ENCODE data around the gene HS3ST6. TPM values are rescaled to one million over a fixed set of nuclear protein-coding genes. Genes with fewer than 3 reads are reported as not detected.
"Not testable (repeated sequence)": the region's sequence is repeated elsewhere in the genome, so short reads cannot be mapped to it uniquely, and the experiment has no call there.

The HS3ST6 gene
- polyA plus RNA-seq, 1 donor: not detected

DNA sequence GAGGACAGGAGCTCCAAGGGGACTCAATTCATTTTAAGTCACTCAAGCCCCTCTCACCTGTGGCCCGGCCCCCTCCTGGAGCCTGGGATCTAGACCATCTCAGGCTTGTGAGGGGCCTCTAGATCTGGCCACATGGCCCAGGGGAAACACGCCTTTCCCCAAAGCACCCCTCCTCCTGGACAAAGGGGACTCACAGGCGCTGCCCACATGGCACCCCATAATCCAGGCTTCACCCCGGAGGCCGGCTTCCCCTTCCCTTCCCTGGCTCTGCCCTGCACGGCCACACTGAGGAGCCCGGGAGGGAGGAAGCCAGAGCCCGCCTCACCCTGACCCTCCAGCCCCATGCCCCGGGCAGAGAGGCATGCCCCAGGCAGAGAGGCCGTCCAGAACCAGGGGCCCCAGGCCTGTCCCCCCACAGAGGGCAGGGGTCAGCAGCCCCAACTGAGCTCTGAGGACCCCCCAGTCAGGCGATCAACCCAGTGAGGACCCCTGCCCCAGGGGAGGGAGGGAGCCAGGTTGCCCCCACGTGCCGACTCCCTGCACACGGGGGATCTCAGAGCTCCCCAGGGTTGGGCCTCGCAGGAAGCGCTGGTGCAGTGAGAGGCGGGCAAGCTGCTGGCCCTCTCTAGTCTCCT, 10.9 kb downstream of the HS3ST6 start:
- DNase-seq (ENCODE audit: low read depth): no peak

GRCh38 chr16:1906846-1907165, 11.4 kb downstream of the HS3ST6 start:
- DNase-seq (ENCODE audit: low read depth): no peak

- DNase-seq (ENCODE audit: low read depth): no peak
Observed at GRCh38 chr16:1906055-1906845, 12.0 kb downstream of the HS3ST6 start.

DNA sequence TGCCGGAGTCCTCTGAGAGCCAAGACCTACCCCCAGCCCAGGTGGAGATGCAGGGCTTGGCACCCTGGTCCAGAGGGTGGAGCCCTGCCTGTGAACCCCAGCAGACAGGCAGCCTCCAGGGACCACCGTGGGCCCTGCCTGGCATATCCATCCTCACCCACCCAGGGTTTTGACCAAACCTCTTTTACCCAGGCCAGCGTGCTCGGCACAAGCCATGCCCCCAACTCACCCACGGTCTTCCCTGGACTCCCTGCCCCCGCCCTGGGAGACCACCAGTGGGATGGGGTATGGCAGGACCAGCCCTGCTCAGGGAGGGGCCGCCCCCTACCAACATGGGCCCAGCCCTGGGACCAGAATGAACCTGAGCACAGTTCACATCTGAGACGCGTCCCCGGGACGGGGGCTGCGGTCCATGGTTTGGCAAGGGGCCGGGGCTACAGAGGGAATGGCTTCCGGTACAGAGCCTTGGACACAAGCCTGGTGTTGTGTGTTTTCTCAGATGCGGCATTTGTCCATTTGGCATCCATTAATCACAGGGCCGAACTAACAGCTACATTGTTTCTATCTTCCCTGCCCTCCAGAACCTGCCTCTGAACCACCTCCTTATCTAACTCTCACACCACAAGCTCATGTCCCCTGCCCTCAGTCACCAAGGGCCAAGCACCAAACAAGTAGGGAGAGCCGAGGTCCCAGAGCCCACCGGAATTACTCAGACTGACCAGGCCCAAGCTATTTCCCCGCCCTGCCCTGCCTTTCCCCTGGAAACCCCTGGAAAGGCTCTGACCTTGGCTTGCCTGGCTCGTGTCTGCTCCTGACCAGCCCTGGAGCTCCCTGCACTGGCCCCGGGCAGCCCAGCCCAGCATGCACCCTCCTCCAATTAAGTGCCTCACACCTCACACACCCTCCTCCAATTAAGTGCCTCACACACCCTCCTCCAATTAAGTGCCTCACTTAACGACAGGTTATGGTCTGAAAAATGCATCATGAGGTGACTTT, 14.1 kb downstream of the HS3ST6 start:
- DNase-seq (ENCODE audit: low read depth): no peak

DNA sequence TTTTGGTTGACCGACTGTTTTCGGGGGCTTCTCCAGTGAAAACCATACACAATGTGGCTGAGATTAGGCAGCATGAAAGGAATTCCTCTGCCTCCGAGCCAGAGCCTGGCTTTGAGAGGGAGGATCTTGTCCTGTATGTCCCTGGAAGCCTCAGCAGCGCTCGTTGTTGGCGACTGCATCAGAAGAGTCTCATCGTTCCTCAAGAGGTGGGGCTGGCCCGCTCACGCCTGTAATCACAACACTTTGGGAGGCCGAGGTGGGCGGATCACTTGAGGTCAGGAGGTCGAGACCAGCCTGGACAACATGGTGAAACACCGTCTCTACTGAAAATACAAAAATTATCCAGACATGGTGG, 15.0 kb downstream of the HS3ST6 start:
- DNase-seq (ENCODE audit: low read depth): no peak

GRCh38 chr16:1902547-1903219, 15.5 kb downstream of the HS3ST6 start:
- no peak for DNase-seq (ENCODE audit: low read depth)

DNA sequence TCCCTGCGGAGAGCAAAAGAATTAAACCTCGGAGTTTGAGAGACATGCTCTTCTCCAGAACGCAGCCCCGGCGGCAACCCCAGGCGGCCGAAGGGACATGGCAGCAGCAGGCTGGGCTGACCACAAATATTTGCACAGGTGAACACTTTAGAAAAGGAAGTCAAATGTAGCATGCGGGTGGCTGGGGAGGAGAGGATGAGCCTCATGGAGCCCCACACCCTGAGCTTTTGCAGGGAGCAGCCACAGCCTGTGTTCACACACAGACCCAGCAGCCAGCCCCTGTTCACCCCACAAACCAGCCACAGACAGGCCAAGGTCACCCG, 17.8 kb downstream of the HS3ST6 start:
- no peak for DNase-seq (ENCODE audit: low read depth)

DNA sequence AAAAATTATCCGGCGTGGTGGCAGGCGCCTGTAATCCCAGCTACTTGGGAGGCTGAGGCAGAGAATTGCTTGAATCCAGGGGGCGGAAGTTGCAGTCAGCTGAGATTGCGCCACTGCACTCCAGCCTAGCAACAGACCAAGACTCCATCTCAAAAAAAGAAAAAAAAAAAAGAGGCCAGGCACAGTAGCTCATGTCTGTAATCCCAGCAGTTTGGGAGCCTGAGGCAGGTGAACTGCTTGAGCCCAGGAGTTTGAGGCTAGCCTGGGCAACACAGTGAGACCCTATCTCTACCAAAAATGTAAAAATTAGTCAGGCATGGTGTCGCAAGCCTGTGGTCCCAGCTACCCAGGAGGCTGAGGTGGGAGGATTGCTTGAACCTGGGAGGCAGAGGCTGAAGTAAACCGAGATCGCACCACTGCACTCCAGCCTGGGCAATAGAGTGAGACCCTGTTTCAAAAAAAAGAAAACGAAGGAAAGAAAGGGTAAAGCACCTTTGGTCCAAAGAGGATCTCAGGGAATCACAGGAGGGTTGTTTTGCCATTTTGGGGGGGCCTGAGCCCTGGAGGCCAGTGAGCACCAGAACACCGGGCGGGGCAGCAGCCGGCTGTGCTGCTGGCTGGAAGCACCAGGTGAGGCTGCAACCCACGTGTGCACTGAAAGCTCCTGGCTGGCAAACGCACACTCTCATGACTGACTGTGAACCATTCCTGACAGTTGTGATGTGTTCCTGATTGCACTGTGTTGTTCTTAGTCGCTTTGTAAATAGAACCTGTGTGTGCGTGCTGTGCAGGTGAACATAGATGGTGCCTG, 18.4 kb downstream of the HS3ST6 start:
- DNase-seq (ENCODE audit: low read depth): no peak

DNA sequence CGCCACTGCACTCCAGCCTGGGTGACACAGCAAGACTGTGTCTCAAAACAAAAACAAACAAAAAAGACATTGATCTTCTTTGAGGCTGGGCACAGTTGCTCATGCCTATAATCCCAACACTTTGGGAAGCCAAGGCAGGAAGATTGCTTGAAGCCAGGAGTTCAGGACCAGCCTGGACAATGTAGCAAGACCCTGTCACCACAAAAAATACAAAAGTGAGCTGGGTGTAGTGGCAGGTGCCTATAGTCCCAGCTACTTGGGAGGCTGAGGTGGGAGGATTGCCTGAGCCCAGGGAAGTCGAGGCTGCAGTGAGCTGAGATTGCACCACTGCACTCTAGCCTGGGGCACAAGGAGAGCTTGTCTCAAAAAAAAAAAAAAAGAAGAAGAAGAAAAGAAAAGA, 20.5 kb downstream of the HS3ST6 start:
- not testable (repeated sequence) for DNase-seq (ENCODE audit: low read depth)

DNA sequence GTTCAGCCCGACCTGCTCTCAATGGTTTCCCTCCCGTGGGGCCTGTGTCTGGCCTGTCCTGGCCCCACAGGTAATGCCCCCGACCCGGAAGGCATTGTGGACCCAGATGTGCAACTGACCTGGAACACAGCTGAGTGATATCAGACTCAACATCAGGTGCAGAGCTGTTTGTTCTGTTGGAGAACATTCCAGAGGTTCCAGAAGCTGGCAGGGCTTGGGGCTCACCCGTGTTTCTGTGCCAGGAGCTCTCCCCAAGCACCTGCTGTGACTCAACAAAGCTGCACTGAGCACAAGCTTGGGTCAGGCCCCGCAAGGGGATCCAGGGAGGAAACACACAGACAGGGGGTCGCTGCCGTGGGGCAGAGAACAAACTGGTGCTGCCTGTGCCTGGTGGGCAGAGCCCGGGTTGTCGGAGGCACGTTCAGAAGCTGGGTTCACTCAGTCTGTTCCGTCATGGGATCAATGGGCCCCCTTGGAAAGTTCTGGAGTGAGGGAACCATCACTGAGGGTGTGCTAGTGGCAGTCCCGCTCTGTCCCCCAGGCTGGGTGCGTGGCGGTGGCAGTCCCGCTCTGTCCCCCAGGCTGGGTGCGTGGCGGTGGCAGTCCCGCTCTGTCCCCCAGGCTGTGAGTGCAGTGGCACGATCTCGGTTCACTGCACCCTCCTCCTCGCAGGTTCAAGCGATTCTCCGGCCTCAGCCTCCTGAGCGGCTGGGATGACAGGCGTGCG, 22.1 kb downstream of the HS3ST6 start:
- DNase-seq (ENCODE audit: low read depth): no peak

DNA sequence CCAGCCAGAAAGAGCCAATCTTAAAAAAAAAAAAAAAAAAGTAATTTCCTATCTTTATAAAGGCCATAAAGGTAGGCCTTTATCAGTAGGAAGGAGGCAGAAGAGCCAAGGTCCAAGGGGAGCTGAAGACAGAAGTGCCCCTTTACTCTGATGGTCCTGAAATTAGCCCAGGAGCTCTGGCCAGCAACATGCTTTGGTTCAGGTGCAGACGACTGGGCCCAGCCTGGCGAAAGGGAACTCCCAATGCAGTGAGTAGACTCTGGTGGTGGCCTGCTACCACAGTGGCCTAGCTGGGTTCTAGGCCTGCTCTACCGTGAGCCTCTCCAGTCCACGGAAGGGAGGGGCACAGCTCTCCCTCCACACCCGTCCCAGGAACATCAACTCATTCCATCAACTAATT, 23.1 kb downstream of the HS3ST6 start:
- no peak for DNase-seq (ENCODE audit: low read depth)

GRCh38 chr16:1890708-1891050, 27.5 kb downstream of the HS3ST6 start:
- no peak for DNase-seq (ENCODE audit: low read depth)

- no peak for DNase-seq (ENCODE audit: low read depth)
Observed at GRCh38 chr16:1890024-1890707, 28.0 kb downstream of the HS3ST6 start.

GRCh38 chr16:1887711-1888354, 30.4 kb downstream of the HS3ST6 start:
- DNase-seq (ENCODE audit: low read depth): no peak

DNA sequence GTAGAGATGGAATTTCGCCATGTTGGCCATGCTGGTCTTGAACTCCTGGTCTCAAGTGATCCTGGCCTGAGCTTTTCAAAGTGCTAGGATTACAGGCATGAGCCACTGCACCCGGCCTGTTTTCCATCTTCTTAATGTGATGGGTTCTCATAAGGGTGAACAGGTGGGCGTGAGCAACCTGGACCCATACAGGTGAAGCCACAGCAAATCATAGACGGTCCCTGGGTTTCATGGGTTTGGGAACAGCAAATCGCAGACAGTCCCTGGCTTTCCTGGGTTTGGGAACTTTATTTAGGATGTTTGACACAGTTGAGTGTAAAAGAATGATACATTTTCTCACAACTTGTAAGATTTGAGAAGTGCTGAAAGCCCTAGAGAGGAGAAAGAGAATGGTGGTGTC, 33.3 kb downstream of the HS3ST6 start:
- DNase-seq (ENCODE audit: low read depth): no peak

DNA sequence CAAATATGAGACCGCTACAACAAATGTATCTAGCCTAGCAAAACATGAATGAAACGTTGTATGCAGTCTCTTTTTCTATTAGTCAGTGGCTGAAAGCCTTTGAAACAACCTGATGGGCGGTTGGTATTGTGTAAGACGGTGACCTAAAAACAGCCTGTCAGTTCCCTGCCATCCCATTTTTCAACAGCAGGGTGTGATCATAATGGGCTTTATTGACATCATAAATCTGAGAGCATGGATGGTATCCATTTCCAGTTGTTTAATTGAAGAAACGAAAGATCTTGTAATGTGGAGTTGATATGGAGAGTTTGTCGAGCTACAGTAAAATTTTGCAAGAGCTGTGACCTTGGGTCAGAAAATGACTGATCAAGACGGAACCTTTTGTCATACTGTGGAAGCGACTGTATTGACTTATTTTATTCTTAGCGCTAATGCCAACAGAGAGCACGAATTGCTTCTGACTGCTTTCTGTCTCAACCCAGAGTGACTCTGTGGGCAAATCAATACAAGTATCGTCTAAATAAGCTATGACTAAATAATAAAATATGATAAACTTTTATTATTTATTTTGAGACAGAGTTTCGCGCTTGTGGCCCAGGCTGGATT, 34.0 kb downstream of the HS3ST6 start:
- no peak for DNase-seq (ENCODE audit: low read depth)

DNA sequence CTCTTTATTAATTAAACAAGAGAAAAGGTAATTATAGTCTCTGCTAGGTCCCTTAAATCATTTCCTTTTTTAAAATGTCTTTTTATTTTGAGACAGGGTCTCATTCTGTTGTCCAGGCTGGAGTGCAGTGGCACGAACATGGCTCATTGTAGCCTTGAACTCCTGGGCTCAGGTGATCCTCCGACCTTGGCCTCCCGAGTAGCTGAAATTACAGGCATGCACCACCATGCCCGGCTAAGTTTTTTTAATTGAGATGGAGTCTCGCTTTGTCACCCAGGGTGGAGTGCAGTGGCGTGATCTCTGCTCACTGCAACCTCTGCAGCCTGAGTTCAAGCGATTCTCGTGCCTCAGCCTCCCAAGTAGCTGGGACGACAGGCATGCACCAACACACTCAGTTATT, 37.0 kb downstream of the HS3ST6 start:
- DNase-seq (ENCODE audit: low read depth): not testable (repeated sequence)

GRCh38 chr16:1879477-1879876, 38.7 kb downstream of the HS3ST6 start:
- DNase-seq (ENCODE audit: low read depth): no peak

DNA sequence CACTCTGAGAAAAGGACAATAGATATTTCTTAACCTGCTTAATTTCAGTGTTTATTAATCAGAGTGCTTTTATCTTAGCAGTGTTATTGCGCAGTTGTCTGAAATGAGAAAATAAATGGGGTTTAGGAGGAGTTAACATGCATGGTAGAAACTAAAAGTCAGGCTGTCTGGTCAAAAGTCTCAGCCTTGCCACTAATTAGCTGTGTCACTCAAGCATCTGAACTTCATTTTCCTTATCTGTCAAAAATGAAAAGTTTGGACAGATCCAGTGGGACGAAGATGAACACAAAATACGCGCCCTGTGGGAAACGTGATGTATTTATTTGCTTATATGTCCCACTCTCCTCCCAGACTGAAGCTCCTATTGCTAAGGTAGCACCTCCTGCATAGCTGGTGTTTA, 40.0 kb downstream of the HS3ST6 start:
- no peak for DNase-seq (ENCODE audit: low read depth)
